ENCODE measurements around the gene MAFF. TPM values are rescaled to one million over a fixed set of nuclear protein-coding genes. Genes with fewer than 3 reads are reported as not detected.
"Not testable (repeated sequence)": the region's sequence is repeated elsewhere in the genome, so short reads cannot be mapped to it uniquely, and the experiment has no call there.

MAFF gene
- polyA plus RNA-seq, 1 donor from 2014 or later = 2.1 TPM

- Histone ChIP-seq H3F3A (ENCODE audit: insufficient read depth, low read length, poor library complexity, severe bottlenecking) (no peaks in the 10 kb centered on the region), H3K9me2 (ENCODE audit: insufficient read depth, low read length) (no peaks in the 10 kb centered on the region), H4K20me1 (ENCODE audit: insufficient read depth) (no peaks in the 10 kb centered on the region), H2AFZ (ENCODE audit: low read depth, low read length) (no peak overlapping the region), H3K9me3 (ENCODE audit: low read length) (no peaks in the 10 kb centered on the region), H3K79me2 (replicated peaks; ENCODE audit: insufficient read depth, low read length) (peaks cover 5% of the 10 kb centered on the region), H3K27ac (ENCODE audit: low read length) (no peak overlapping the region), H3K36me3 (ENCODE audit: insufficient read depth, low read length) (no peaks in the 10 kb centered on the region), H3K9ac (ENCODE audit: low read length) (no peak overlapping the region), H3K4me3 (ENCODE audit: low read length) (no peak overlapping the region), H3K4me2 (ENCODE audit: low read length) (no peak overlapping the region), H3K27me3 (ENCODE audit: insufficient read depth, low read depth, low read length) (no peaks in the 10 kb centered on the region)
- TF ChIP-seq TAF1 (IDR thresholded peaks at IDR 0.05; ENCODE audit: low read depth) (no peak), RAD21 (conservative IDR thresholded peaks at IDR 0.05) (no peak), MXI1 (conservative IDR thresholded peaks at IDR 0.05; ENCODE audit: poor library complexity, severe bottlenecking) (no peak), EP300 (conservative IDR thresholded peaks at IDR 0.05; ENCODE audit: poor library complexity, severe bottlenecking) (no peak), SMC3 (conservative IDR thresholded peaks at IDR 0.05; ENCODE audit: poor library complexity) (no peak), POLR2AphosphoS5 (IDR thresholded peaks at IDR 0.05) (no peak), EZH2 (IDR thresholded peaks at IDR 0.05; ENCODE audit: borderline replicate concordance, insufficient read depth, low read length, poor library complexity, severe bottlenecking) (no peak)
- TF ChIP-seq, protein P1, sequence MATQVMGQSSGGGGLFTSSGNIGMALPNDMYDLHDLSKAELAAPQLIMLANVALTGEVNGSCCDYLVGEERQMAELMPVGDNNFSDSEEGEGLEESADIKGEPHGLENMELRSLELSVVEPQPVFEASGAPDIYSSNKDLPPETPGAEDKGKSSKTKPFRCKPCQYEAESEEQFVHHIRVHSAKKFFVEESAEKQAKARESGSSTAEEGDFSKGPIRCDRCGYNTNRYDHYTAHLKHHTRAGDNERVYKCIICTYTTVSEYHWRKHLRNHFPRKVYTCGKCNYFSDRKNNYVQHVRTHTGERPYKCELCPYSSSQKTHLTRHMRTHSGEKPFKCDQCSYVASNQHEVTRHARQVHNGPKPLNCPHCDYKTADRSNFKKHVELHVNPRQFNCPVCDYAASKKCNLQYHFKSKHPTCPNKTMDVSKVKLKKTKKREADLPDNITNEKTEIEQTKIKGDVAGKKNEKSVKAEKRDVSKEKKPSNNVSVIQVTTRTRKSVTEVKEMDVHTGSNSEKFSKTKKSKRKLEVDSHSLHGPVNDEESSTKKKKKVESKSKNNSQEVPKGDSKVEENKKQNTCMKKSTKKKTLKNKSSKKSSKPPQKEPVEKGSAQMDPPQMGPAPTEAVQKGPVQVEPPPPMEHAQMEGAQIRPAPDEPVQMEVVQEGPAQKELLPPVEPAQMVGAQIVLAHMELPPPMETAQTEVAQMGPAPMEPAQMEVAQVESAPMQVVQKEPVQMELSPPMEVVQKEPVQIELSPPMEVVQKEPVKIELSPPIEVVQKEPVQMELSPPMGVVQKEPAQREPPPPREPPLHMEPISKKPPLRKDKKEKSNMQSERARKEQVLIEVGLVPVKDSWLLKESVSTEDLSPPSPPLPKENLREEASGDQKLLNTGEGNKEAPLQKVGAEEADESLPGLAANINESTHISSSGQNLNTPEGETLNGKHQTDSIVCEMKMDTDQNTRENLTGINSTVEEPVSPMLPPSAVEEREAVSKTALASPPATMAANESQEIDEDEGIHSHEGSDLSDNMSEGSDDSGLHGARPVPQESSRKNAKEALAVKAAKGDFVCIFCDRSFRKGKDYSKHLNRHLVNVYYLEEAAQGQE (IDR thresholded peaks at IDR 0.05; ENCODE audit: borderline replicate concordance) = no peak
- TF ChIP-seq, protein P2, sequence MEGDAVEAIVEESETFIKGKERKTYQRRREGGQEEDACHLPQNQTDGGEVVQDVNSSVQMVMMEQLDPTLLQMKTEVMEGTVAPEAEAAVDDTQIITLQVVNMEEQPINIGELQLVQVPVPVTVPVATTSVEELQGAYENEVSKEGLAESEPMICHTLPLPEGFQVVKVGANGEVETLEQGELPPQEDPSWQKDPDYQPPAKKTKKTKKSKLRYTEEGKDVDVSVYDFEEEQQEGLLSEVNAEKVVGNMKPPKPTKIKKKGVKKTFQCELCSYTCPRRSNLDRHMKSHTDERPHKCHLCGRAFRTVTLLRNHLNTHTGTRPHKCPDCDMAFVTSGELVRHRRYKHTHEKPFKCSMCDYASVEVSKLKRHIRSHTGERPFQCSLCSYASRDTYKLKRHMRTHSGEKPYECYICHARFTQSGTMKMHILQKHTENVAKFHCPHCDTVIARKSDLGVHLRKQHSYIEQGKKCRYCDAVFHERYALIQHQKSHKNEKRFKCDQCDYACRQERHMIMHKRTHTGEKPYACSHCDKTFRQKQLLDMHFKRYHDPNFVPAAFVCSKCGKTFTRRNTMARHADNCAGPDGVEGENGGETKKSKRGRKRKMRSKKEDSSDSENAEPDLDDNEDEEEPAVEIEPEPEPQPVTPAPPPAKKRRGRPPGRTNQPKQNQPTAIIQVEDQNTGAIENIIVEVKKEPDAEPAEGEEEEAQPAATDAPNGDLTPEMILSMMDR (IDR thresholded peaks at IDR 0.05; ENCODE audit: poor library complexity, severe bottlenecking) = no peak
Observed at GRCh38 chr22:38177044-38177443, 24.8 kb upstream of the MAFF start.

DNA sequence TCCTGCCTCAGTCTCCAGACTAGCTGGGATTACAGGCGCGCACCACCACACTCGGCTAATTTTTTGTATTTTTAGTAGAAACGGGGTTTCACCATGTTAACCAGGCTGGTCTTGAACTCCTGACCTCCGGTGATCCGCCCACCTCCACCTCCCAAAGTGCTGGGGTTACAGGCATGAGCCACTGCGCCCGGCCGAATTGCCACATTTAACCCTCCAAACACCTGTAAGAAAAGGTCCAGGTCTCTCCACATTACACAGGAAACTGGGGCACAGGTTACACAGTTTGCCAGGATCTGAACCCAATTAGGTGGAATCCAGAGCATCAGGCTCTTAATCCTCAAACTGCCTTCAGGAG, 24.2 kb upstream of the MAFF start:
- not testable (repeated sequence) for H4K20me1 ChIP-seq (ENCODE audit: insufficient read depth); H3K27me3 ChIP-seq (ENCODE audit: insufficient read depth, low read depth, low read length); H3K36me3 ChIP-seq (ENCODE audit: insufficient read depth, low read length); H2AFZ ChIP-seq (ENCODE audit: low read depth, low read length); H3K79me2 ChIP-seq (replicated peaks; ENCODE audit: insufficient read depth, low read length); H3K4me2 ChIP-seq (ENCODE audit: low read length); H3F3A ChIP-seq (ENCODE audit: insufficient read depth, low read length, poor library complexity, severe bottlenecking); H3K27ac ChIP-seq (ENCODE audit: low read length); H3K4me3 ChIP-seq (ENCODE audit: low read length); H3K9ac ChIP-seq (ENCODE audit: low read length); H3K9me3 ChIP-seq (ENCODE audit: low read length); H3K9me2 ChIP-seq (ENCODE audit: insufficient read depth, low read length)

DNA sequence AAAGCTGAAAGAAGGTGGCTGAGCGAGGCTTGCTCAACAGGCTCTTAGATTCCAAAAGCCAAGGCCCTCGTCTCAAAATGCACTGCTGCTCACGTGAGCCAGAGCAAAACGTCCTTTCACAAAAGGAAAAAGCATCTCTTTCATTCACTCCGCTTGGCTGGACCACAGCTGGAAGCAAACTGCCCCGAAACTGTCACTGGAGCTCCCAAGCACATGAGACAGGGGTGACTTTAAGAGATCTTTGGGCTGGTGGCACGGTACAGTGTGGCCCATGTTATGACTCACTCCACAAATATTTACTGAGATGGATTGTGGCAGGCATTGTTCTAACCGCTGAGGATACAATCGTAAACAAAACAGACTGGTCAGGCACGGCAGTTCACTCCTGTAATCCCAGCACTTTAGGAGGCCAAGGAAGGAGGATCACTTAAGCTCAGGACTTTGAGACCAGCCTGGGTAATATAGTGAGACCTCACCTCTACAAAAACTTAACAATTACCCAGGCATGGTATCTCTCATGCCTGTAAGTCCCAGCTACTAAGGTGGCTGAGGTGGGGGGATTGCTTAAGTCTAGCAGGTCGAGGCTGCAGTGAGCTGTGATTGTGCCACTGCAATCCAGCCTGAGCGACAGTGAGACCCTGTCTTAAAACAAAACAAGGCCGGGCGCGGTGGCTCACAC, 23.7 kb upstream of the MAFF start:
- Histone ChIP-seq H3K4me3 (ENCODE audit: low read length) (no peak overlapping the region), H3K79me2 (replicated peaks; ENCODE audit: insufficient read depth, low read length) (peaks cover 5% of the 10 kb centered on the region), H3K27ac (ENCODE audit: low read length) (no peak overlapping the region), H3K4me2 (ENCODE audit: low read length) (no peak overlapping the region), H3K36me3 (ENCODE audit: insufficient read depth, low read length) (no peaks in the 10 kb centered on the region), H3K9ac (ENCODE audit: low read length) (no peak overlapping the region), H2AFZ (ENCODE audit: low read depth, low read length) (no peak overlapping the region), H3K9me2 (ENCODE audit: insufficient read depth, low read length) (no peaks in the 10 kb centered on the region), H3K27me3 (ENCODE audit: insufficient read depth, low read depth, low read length) (no peaks in the 10 kb centered on the region), H3F3A (ENCODE audit: insufficient read depth, low read length, poor library complexity, severe bottlenecking) (no peaks in the 10 kb centered on the region), H3K9me3 (ENCODE audit: low read length) (no peaks in the 10 kb centered on the region), H4K20me1 (ENCODE audit: insufficient read depth) (no peaks in the 10 kb centered on the region)
- TF ChIP-seq EP300 (conservative IDR thresholded peaks at IDR 0.05; ENCODE audit: poor library complexity, severe bottlenecking) = no peak
- TF ChIP-seq, protein P2 (IDR thresholded peaks at IDR 0.05; ENCODE audit: poor library complexity, severe bottlenecking) = no peak
- no peak for TF ChIP-seq TAF1 (IDR thresholded peaks at IDR 0.05; ENCODE audit: low read depth)
- no peak for TF ChIP-seq RAD21 (conservative IDR thresholded peaks at IDR 0.05)
- TF ChIP-seq MXI1 (conservative IDR thresholded peaks at IDR 0.05; ENCODE audit: poor library complexity, severe bottlenecking) = no peak
- TF ChIP-seq, protein P1 (IDR thresholded peaks at IDR 0.05; ENCODE audit: borderline replicate concordance) = no peak
- no peak for TF ChIP-seq EZH2 (IDR thresholded peaks at IDR 0.05; ENCODE audit: borderline replicate concordance, insufficient read depth, low read length, poor library complexity, severe bottlenecking)
- no peak for TF ChIP-seq SMC3 (conservative IDR thresholded peaks at IDR 0.05; ENCODE audit: poor library complexity)
- TF ChIP-seq POLR2AphosphoS5 (IDR thresholded peaks at IDR 0.05) = no peak

Measured in neural cell (in vitro differentiated cells).